Uterus (tissue), 4 donors: Measurements from ENCODE around the gene PPM1K. TPM values are rescaled to one million over a fixed set of nuclear protein-coding genes. Genes with fewer than 3 reads are reported as not detected.

ENCODE experiments used
- DNase-seq, 2 donors: peaks; one replicate each; pipeline ENCODE4 v3.0.0-alpha.2; 2019 to 2020
- H3K27ac ChIP-seq, 2 donors: fragments of 200-600 bp; sonication (generic); 1 replicate in 1 of 2; 2 replicates in 1 of 2; pipeline ENCODE4 v1.5.1; 2016 to 2018
- H3K27me3 ChIP-seq, 2 donors: fragments of 200-600 bp; sonication (generic); one replicate each; pipeline ENCODE4 v1.5.1; 2018 to 2019; ENCODE audit warnings: control low read depth in 1 of 2
- H3K36me3 ChIP-seq, 2 donors: fragments of 200-600 bp; sonication (generic); one replicate each; pipeline ENCODE4 v1.5.1; 2019; ENCODE audit warnings: control low read depth in 1 of 2
- H3K4me1 ChIP-seq, 2 donors: fragments of 200-600 bp; sonication (generic); one replicate each; pipeline ENCODE4 v1.5.1; 2018 to 2019; ENCODE audit warnings: control low read depth in 1 of 2
- H3K4me3 ChIP-seq, 2 donors: fragments of 200-600 bp; sonication (generic); 1 replicate in 1 of 2; 2 replicates in 1 of 2; pipeline ENCODE4 v1.5.1; 2018 to 2019; ENCODE audit warnings: mild to moderate bottlenecking in 1 of 2
- H3K9me3 ChIP-seq, 2 donors: fragments of 200-600 bp; sonication (generic); one replicate each; pipeline ENCODE4 v1.5.1; 2019; ENCODE audit warnings: control low read depth in 1 of 2
- CTCF ChIP-seq, 4 experiments: fragments of 200-600 bp in 2 of 4; fragments of 450-650 bp in 2 of 4; sonication (generic) in 2 of 4; IDR thresholded peaks; one replicate each; pipeline ENCODE4 v1.5.1; 2016 to 2019; ENCODE audit warnings: antibody characterized with exemption in 4 of 4, mild to moderate bottlenecking in 2 of 4, moderate library complexity in 1 of 4
- POLR2A ChIP-seq, 2 donors: fragments of 450-650 bp; IDR thresholded peaks; one replicate each; pipeline ENCODE4 v1.6.1; 2016; ENCODE audit warnings: antibody characterized with exemption in 2 of 2, mild to moderate bottlenecking in 1 of 2, moderate library complexity in 1 of 2
- intact Hi-C: fragments of 100-400 bp; cut with DNase I; formaldehyde crosslinking; loops from one replicate; pipeline ENCODE4 v1.15.1; 2023; ENCODE audit warnings: low total_unique reads
- total RNA-seq, 4 donors: library from RNA; depleted of rRNA in 3 of 4; stranded (reverse); fragments of >200 nt in 3 of 4; gene quantifications; one replicate each; pipeline versions ENCODE4 v1.1.0 to v1.2.4, GENCODE V29; 2014 to 2023
- donor health status: DM: yes; HTN: yes; CAD: no.

PPM1K gene
- total RNA-seq = 100 to 1,000 TPM in 1 of 4 donors, 10 to 100 TPM in 3; 64.7 to 159 (median 83.0) TPM

GRCh38 chr4:88284439-88285234 lies at the start of gene PPM1K:
Gene PPM1K (minus strand): TSS chr4:88284561. CDS start chr4:88278583, 5,978 bp downstream.
- Histone ChIP-seq H3K4me3 (peak within 1 kb of the TSS; percentile 66 to 77), H3K9me3 (no peaks in the 10 kb centered on the region), H3K27ac (peak within 1 kb of the TSS; percentile 99 to 100), H3K36me3 (no peaks in the 10 kb centered on the region), H3K4me1 (peaks cover 0 to 4% of the 10 kb centered on the region in 2 donors), H3K27me3 (no peaks in the 10 kb centered on the region)
- intact Hi-C loops = no loop called here
- peak; percentile 86 to 95 for TF ChIP-seq POLR2A (IDR thresholded peaks at IDR 0.05)
- peak in 1 of 4 experiments; percentile 55 for TF ChIP-seq CTCF (IDR thresholded peaks at IDR 0.05)
- DNase-seq = peak; percentile 99 to 100

DNA sequence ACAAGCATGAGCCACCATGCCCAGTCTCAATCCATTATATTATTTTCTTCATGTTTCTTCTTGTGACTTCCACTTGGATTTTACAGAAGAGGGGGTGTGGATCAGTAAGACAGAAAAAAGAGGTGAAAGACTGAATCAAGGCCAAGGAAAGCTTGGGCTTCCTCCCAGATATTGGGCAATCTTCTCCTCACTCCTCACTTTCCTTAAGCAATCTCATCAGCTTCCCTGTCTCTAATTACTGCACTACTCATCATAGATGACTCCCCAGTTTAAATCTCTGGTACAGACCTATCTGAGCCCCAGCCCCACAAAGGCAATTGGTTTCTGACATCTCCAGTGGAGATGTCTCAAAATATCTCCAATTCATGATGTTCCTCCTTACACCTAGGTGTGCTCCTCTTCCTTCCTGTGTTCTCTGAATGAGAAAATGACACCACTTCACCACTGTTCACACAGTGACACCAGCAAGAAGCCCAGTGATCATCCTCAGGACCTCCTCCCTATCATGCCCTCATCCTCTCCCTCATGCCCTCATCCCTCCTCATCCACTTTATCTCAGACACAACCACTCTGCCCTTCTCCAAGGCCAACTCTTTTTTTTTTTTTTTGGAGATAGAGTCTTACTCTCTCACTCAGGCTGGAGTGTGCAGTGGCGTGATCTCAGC lies 49.5 kb upstream of the PPM1K start:
- TF ChIP-seq CTCF (IDR thresholded peaks at IDR 0.05) = no peak
- H3K4me3 ChIP-seq = no peak overlapping the region
- H3K9me3 ChIP-seq = no peaks in the 10 kb centered on the region
- no peaks in the 10 kb centered on the region for H3K27me3 ChIP-seq
- intact Hi-C loops = no loop called here
- H3K27ac ChIP-seq = peak overlapping the region; percentile 30 to 42
- DNase-seq = peak; percentile 47 to 65
- H3K4me1 ChIP-seq = no peaks in the 10 kb centered on the region
- H3K36me3 ChIP-seq = no peaks in the 10 kb centered on the region

- H3K27ac ChIP-seq = no peak overlapping the region
- intact Hi-C loops = no loop called here
- TF ChIP-seq CTCF (IDR thresholded peaks at IDR 0.05) = no peak
- no peak for TF ChIP-seq POLR2A (IDR thresholded peaks at IDR 0.05)
- H3K4me1 ChIP-seq = no peaks in the 10 kb centered on the region
- no peaks in the 10 kb centered on the region for H3K36me3 ChIP-seq
- H3K4me3 ChIP-seq = no peak overlapping the region
- no peaks in the 10 kb centered on the region for H3K9me3 ChIP-seq
- DNase-seq = no peak
- no peaks in the 10 kb centered on the region for H3K27me3 ChIP-seq
Observed at GRCh38 chr4:88327665-88328064, 43.3 kb upstream of the PPM1K start.

- Histone ChIP-seq H3K36me3 (no peaks in the 10 kb centered on the region), H3K4me3 (no peak overlapping the region), H3K4me1 (no peaks in the 10 kb centered on the region), H3K27me3 (no peaks in the 10 kb centered on the region), H3K9me3 (no peaks in the 10 kb centered on the region), H3K27ac (peak overlapping the region; percentile 56 to 58)
- no peak for TF ChIP-seq POLR2A (IDR thresholded peaks at IDR 0.05)
- TF ChIP-seq CTCF (IDR thresholded peaks at IDR 0.05) = no peak
- intact Hi-C loops = no loop called here
- DNase-seq = no peak
Observed at GRCh38 chr4:88320780-88321373, 36.5 kb upstream of the PPM1K start.
